Upper lobe of right lung (tissue), 1 donor: Measurements from ENCODE around the gene ARHGAP44. TPM values are rescaled to one million over a fixed set of nuclear protein-coding genes. Genes with fewer than 3 reads are reported as not detected.

Source experiments
- ATAC-seq: fragments of 200-7000 bp; cut with Tn5 transposase; one replicate; pipeline ENCODE4 v1.9.1; 2020; ENCODE audit warnings: mild to moderate bottlenecking, moderate library complexity
- DNase-seq: peaks from one replicate; pipeline ENCODE4 v3.0.0-alpha.2; 2020
- H3K27ac ChIP-seq: fragments of 200-600 bp; one replicate; pipeline ENCODE4 v1.8.0; 2022
- H3K27me3 ChIP-seq: fragments of 200-600 bp; one replicate; pipeline ENCODE4 v1.8.0; 2022; ENCODE audit warnings: mild to moderate bottlenecking
- H3K36me3 ChIP-seq: fragments of 200-600 bp; one replicate; pipeline ENCODE4 v1.8.0; 2022
- H3K4me1 ChIP-seq: fragments of 200-600 bp; one replicate; pipeline ENCODE4 v1.8.0; 2022
- H3K4me3 ChIP-seq: fragments of 200-600 bp; one replicate; pipeline ENCODE4 v1.8.0; 2022; ENCODE audit warnings: mild to moderate bottlenecking
- H3K9me3 ChIP-seq: fragments of 200-600 bp; one replicate; pipeline ENCODE4 v1.8.0; 2022
- CTCF ChIP-seq: fragments of 200-600 bp; IDR thresholded peaks from one replicate; pipeline ENCODE4 v1.8.0; 2022; ENCODE audit warnings: antibody characterized with exemption
- intact Hi-C: fragments of 100-400 bp; cut with DNase I; formaldehyde crosslinking; loops from one replicate; pipeline ENCODE4 v1.11.0; 2022
- total RNA-seq: library from RNA; stranded (reverse); fragmentation: NEBNext Ultra II Directional; extraction: Animal tissue kit (Norgen Biotek cat#: 25700); gene quantifications from one replicate; pipeline ENCODE4 v1.2.1, GENCODE V29; 2021
- donor health status: DM: no; HTN: yes; CAD: no; lungs with severe emphysema.

Gene ARHGAP44
- total RNA-seq, 1 donor from 2014 or later, result 41.2 TPM

DNA sequence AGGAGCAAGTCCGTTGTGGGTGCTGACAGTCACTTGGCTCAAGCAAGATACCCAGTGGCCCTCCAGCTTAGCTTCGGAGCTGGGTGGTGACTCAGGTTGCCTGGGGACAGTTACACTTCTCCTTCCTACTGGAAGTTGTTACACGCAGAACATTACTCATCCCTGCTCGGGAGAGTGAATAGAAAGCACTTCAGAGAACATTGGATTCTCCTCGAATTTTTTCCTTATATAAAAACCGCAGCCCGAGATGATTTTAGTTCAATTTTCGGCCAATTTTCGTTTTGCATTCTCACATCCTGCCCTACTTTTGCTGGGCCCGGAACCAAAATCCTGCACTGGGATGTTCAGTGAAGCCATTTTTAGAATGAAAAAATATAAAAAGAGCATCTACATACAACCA lies 128.8 kb downstream of the ARHGAP44 start:
- H3K4me1 ChIP-seq, result no peaks in the 10 kb centered on the region
- DNase-seq (no peak), ATAC-seq (no peak)
- H3K36me3 ChIP-seq, result peaks cover 6% of the 10 kb centered on the region
- no peaks in the 10 kb centered on the region for H3K9me3 ChIP-seq
- no peak overlapping the region for H3K27ac ChIP-seq
- intact Hi-C loops, result no loop called here
- no peak for TF ChIP-seq CTCF
- H3K4me3 ChIP-seq, result no peak overlapping the region
- no peaks in the 10 kb centered on the region for H3K27me3 ChIP-seq

- intact Hi-C loops, result no loop called here
- Histone ChIP-seq H3K27ac (no peak overlapping the region), H3K27me3 (no peaks in the 10 kb centered on the region), H3K4me3 (no peak overlapping the region), H3K4me1 (no peaks in the 10 kb centered on the region), H3K36me3 (no peaks in the 10 kb centered on the region), H3K9me3 (no peaks in the 10 kb centered on the region)
- DNase-seq, result no peak
- no peak for ATAC-seq
- no peak for TF ChIP-seq CTCF
Observed at GRCh38 chr17:12922120-12922519, 132.8 kb downstream of the ARHGAP44 start.

GRCh38 chr17:12924614-12925013 lies 135.3 kb downstream of the ARHGAP44 start:
- no peak overlapping the region for H3K27ac ChIP-seq
- ATAC-seq, result no peak
- no peak for DNase-seq
- no peaks in the 10 kb centered on the region for H3K36me3 ChIP-seq
- TF ChIP-seq CTCF, result no peak
- no peak overlapping the region for H3K4me3 ChIP-seq
- intact Hi-C loops, result no loop called here
- no peaks in the 10 kb centered on the region for H3K9me3 ChIP-seq
- no peaks in the 10 kb centered on the region for H3K4me1 ChIP-seq
- H3K27me3 ChIP-seq, result no peaks in the 10 kb centered on the region

DNA sequence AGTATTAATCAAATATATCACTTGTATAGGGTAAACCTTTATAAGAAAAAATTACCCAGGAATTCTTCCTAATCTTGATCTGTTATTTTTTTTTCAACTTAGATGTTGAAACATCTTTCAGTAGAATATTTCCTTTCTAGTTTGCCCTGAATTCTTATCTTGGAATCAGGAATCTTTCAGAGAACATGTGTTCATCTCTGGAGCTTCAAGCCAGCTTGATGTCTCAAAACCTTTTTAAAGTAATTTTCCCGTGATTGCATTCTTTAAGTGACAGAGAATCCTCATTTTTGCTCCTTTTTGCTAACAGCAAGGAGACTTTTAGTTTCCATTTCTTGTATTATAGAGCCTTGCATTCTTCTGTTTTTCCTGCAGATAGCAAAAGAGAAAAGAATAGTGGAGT lies 137.7 kb downstream of the ARHGAP44 start:
- Histone ChIP-seq H3K4me1 (no peaks in the 10 kb centered on the region), H3K9me3 (no peaks in the 10 kb centered on the region), H3K4me3 (no peak overlapping the region), H3K36me3 (no peaks in the 10 kb centered on the region), H3K27me3 (no peaks in the 10 kb centered on the region), H3K27ac (no peak overlapping the region)
- ATAC-seq (no peak), DNase-seq (no peak)
- intact Hi-C loops, result no loop called here
- no peak for TF ChIP-seq CTCF

- Histone ChIP-seq H3K27me3 (no peaks in the 10 kb centered on the region), H3K27ac (no peak overlapping the region), H3K4me3 (no peak overlapping the region), H3K9me3 (no peaks in the 10 kb centered on the region), H3K4me1 (no peaks in the 10 kb centered on the region), H3K36me3 (no peaks in the 10 kb centered on the region)
- ATAC-seq (no peak), DNase-seq (no peak)
- intact Hi-C loops, result no loop called here
- TF ChIP-seq CTCF, result no peak
Observed at GRCh38 chr17:12927541-12928425, 138.5 kb downstream of the ARHGAP44 start.
